T-helper 9 cell (primary cell): ENCODE results near the gene ARMC3.
"Not testable (repeated sequence)": the region's sequence is repeated elsewhere in the genome, so short reads cannot be mapped to it uniquely, and the experiment has no call there.

Experiments
- DNase-seq: peaks from one replicate; pipeline ENCODE4 v3.0.0-alpha.2; 2020

Gene ARMC3

DNA sequence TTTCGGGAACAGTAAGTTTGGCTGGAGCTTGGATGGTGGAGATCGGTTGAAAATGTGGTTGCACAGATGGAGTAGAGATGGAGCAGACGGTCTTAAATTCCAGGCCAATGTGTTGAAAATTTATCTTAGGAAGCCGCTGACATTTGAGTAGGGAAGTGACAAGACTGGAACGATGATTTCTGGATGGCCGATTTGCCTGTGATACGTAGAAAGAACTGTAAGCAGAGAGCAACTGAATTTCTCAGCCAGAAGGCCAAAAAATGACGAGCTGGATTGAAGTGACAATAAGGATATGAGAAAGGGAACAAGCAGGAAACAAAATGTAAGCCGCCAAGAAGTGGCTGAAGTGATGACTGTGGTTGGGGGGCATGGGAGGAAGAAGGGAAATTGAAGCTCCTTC, 687 bp upstream of the ARMC3 start:
- no peak for DNase-seq

DNA sequence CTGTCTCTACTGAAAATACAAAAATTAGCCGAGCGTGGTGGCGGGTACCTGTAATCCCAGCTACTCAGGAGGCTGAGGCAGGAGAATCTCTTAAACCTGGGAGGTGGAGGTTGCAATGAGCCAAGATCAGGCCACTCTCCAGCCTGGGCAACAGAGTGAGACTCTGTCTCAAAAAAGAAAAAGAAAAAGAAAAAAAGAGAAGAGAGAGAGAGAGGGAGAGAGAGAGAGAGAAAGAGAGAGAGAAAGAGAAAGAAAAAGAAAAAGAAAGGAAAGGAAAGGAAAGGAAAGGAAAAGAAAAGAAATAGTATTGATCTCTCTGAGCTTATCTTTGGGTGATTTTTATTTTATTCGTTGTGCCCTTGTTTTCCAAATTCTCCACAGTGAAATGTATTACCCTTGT, 1.2 kb downstream of the ARMC3 start:
- DNase-seq: not testable (repeated sequence)

DNA sequence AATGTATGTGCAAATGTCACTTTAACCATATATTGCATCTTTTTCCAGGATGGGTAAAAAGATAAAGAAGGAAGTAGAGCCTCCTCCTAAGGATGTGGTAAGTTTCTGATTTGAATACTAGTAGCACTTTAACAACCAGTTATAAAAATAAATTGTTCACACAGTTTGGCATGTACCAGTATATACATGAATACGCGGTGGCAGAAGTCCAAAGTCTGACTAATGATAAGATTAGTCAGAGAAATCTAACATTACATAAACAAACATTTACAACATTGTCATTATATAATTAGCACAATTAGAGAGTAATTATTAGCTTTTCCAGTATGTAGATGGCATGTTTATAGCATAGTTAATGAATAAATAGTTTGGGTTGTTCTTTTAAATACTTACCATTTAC, 4.1 kb downstream of the ARMC3 start:
- no peak for DNase-seq

DNA sequence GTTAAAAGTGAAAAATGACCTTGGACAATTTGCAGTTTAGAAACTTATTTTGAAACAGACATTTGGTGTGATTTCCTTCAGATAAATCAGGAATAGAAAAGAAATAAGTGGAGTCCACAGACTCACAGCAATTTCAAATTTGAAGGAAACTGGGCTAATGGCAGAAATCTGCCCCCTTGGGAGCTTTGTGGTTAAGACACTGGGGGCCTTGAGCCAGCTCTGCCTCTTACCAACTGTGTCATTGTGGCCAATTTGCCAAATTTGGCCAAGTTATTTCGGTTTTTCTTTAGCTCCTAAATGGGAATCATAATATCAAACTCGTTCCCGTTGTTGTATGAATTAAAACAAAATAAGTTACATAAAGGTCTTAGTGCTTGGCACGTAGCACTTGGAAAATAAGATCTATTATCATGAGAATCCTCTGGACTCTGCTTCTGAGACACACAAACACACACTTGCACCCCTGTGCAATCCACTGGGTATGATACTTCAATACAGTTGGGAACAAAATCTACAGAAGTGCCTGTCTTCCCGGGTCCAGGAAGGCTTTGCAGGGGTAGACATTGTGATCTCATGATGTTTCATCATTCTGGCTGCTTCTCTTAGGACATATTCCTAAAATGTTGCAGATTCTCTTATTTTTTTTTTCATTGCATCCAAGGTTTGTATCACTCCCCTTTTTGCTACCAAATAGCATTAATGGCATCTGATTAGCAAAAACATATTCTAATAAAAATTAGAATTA, 4.9 kb downstream of the ARMC3 start:
- DNase-seq: no peak

DNA sequence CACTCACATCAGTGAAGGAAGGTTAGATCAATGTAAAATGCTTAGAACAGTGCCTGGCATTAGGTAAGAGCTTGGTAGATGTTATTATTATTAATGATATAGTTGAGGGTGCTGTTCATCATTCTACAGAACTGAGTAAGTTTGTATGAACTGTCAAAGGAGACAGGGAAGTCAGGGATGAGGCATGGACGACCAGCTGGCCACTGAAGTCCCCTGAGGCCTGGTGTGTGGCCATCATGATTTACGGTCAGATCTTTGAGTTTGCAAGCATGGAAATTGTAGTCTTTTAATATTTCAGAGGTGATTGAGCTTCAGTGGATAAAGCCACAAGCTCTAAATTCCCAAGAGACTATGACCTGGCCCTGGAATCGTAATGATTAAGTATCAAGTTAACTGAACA, 6.9 kb downstream of the ARMC3 start:
- no peak for DNase-seq

DNA sequence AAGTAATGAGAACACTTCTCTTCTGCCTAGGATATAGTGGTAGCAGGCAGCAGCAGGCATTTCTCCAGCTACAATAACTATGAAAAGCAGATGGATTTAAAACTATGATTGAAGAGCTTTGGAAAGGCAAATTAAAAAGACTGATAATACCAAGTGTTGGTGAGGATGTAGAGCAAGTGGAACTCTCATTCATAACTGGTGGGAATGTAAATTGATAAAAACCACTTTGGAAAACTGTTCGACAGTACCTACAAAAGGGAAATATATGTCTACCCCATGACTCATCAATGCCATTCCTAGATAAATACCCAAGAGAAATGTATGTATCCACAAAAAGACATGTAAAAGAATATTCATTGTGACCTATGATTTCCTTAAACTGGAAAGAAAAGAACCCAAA, 14.6 kb downstream of the ARMC3 start:
- DNase-seq: no peak

DNA sequence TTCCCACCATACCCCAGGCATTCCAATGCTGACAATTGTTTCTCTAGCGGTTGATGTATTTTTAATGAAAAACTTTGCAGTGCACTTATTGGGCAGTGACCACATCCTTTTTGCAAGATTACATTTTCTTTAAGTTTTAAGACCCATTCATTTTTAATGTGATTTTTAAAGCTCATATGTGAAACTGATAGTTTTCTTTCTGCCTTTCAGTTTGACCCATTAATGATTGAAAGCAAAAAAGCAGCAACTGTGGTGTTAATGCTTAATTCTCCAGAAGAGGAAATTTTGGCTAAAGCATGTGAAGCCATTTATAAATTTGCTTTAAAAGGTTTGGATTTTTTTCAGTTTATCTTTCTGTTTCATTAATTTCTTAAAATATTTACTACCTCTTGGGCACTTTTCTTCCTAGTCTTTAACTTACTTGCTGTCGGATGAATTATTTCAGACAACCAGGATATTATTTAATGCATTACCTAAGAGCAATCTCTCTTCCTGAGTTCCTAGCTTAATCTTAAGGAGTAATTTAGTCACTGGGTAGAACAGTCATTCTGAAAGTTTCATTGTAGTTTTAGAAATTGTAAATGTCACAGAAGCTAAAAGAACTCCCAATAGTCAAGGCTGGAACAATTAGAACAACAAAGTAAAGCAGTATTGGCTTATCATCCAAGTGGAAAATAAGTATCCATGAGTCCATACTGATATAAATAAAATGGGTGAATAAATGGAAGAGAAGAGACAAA, 18.3 kb downstream of the ARMC3 start:
- no peak for DNase-seq

DNA sequence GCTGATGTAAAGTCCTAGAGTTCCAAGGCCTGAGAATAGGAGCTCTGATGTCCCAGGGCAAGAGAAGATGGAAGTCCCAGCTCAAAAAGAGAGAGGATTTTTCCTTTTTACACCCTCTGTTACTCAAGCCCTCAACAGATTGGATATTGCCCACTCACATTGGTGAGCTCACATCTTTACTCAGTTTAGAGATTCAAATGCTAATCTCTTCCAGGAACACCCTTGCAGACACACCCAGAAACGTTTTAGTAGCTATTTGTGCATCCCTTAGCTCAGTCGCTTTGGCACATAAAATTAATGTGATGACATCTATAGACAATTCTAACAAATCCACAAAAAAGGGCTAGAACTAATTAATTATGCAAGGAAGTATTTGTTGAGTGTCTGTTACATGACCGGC, 27.1 kb downstream of the ARMC3 start:
- DNase-seq: no peak

DNA sequence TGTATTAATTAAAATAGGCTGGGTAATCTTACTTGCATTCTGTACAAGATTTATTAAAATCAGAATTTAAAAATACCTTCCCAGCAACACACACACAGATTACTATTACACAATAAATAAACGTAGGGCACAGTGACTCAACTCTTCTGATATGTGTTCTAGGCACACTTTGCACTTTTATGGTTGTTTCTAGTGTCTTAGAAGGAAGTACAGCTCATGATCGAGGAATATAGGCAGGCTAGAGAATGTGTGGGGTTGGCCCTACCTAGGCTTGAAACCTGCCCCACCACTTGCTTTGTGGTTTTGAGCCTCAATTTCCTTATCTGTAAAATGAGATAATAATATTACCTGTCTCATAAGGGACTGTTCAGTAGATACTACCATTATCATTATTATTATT, 30.5 kb downstream of the ARMC3 start:
- no peak for DNase-seq

DNA sequence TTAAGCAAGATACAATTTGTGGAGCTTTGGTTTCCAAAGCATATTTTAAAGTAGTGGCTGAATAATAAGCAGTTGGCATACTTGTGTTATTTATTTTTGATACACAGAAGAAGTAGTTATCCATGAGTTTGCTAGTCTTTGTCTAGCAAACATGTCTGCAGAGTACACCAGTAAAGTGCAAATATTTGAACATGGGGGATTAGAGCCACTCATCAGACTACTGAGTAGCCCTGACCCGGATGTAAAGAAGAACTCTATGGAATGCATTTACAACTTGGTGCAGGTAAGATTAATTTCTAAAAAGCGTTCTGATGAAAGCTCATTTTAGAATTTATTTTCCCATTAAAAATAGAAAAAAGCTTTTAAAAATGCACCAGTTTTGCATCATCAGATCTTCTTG, 31.4 kb downstream of the ARMC3 start:
- no peak for DNase-seq

DNA sequence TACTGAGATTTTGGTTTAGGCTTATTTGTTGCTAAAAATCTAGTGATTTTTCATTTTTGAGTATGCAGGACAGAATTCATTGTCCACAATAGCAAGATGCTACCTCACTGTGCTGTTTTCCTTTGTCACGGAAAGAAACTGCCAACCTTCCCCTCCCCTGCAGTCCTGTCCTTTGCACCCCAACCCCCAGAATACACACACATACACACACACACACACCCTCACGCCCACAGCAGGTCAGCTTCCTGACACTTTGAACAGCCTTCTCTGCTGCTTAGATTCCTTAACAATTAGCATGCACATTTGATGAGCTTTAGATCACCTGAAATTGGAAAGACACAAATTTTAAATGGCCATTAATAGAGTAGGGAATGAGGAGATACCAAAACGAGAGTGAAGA, 32.1 kb downstream of the ARMC3 start:
- DNase-seq: no peak

DNA sequence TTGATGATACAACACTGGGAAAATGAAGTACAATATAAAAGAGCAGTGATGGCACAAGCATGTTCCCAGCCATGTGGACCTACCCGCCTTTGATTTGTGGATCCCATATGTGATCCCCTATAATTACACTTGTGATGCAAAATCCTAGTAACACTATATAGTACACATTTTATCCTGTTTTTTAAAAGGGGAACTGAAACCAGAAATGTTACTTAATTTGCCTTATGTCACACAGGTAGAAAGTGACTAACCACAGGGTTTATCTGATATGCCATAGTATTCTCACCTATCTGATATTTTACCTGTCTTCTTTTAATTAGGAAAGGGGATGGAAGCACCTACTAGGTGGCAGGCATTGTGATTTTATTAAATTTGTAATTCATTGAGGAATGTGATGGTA, 35.0 kb downstream of the ARMC3 start:
- DNase-seq: no peak

DNA sequence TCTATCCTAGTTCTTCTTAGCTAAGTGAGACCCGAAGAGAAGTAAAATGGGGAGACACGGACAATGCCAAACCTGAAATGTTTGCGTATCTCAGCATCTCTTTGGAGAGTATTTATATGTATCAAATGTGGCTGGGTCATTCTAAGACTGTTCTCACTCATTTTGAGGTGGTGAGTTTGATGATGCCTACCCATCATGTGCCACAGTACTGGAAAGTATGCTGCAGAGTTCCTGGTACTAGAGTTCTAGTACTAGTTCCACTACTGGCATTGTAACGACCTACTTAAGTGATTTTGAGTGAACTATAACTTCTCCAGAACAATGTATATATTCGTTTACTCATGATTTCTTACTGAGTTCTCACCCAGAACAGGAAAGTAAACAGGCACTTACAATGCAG, 41.9 kb downstream of the ARMC3 start:
- DNase-seq: no peak

DNA sequence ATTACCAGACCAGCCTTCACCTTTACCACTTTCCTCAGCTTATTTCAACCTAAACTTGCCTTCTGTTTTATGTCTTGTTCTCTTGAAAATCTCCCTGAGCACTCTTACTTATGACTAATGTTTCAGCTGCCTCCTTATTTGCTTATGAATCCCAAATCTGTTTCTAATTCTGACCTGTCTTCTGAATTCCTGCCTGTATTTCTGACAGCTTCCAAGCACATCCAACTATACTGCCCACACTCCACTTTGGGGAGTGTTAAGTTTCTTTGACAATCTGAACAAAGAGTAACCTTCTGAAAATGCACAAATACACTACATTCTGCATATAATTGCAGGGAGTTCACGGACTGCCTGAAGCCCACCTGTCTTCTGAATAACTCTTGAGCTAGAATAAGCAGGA, 48.7 kb downstream of the ARMC3 start:
- DNase-seq: no peak

DNA sequence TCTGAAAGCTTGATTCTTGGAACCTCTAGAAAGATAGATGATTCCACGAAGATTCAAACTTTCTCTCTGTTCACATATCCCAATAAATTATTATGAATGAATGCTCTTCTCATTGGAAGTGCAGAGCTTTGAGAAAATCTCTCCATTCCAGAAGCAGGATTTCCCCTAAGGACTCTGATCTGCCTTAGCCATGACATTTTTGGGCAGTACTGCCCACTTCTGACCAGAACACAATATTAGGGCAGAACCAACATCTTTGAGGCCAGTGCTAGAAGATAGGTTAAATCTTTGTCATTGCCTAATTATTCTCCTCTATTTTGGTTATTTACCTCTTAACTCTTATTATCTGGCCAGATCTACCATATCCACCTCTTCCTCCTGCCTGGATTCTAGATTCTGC, 49.9 kb downstream of the ARMC3 start:
- DNase-seq: no peak

DNA sequence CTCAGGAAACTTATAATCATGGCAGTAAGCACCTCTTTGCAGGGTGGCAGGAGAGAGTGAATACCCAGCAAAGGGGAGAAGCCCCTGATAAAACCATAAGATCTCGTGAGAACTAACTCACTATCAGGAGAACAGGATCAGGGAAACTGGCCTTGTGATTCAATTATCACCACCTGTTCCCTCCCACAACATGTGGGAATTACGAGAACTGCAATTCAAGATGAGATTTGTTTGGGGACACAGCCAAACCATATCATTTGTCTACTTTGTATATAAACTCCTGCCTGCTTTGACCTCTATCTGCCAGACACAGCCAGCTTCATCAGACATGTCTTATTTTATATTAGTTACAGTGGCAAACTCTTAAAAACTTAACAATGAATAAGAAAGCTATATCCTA, 50.4 kb downstream of the ARMC3 start:
- no peak for DNase-seq

DNA sequence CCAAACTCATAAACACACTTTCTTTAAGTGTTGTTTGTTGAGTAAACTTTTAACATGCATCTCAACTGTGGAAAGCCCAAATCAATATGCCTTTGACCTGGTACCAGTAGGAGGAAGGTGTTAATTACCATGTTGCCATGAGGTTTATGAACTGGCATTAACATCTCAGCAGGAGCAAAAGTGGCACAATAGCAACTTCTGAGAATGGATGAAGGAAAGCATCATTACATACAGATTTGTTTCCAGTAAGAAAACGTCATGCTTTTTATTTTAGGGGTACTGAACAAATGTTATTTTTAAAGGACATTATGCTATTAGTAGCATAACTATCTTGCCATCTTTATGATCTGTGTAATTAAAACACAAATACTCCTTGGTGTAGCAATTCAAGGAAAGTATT, 51.1 kb downstream of the ARMC3 start:
- DNase-seq: no peak

DNA sequence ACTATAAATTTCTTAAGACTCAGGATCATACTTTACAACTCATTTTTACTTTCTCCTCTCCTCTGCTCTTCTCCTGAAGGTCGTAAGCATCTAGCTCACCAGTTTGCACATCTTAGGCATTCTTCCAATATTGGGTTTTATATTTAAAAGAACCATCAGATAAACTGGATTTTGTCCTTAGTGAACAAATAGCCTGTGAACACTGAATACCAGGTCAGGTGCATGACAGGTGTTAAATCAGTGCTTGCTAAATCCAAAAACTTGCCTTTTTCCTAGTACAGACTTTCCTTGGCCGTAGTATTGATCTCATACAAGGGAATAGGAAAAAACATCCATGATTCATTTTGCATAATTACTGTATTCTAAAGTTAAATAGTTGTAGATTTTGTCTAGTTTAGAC, 53.0 kb downstream of the ARMC3 start:
- no peak for DNase-seq

DNA sequence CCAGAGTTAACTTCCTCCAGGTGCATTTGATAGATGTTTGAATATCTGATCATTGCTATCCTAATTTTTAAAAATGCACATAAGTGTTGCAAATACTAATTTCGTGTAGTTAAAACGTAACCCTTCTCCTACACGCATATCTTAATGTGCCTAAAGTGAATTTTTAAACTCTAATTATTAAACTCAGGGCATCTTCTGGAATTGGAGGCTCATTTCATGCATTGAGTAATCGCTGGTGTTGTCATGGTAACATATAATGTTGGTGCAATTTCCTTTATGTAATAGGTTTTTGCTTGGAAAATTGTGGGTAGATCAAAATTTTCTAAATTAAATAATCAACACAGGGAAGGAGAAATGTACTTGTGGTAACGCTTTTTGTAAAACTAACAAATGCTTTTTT, 56.2 kb downstream of the ARMC3 start:
- DNase-seq: no peak

DNA sequence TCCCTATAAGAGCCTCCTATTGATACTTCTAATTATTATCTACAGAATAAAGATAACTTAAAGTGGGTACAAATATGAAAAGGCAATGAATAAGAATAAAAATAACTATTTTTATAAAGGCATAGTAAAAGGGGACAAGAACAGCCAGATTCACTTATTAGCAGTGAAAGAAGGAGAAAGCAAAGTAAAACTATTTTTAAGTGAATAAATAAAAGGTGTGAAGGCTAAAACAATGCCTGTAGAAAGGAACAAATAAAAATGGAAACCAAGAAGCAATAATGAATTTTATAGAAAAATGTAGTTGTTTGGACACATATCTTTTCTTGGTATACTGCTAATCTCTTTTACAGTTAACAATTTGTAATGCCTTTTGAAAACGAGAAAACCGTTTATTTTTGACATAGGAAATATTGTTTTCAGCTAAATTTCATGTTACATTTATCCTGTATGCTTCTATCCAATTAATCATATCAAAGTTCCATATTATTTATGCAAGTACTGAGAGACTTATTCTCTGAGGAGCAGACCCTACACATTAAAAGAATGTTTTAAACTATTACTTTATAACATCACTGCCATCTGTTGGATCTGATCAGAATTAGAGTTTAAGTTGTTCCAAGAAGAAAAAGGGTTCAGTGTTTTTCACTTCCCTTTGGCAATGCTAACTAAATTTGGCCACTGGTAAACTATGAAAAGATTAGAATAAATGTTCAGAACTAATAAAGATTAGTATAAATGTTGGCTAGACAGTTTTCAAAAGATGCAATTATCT, 59.1 kb downstream of the ARMC3 start:
- DNase-seq: no peak

DNA sequence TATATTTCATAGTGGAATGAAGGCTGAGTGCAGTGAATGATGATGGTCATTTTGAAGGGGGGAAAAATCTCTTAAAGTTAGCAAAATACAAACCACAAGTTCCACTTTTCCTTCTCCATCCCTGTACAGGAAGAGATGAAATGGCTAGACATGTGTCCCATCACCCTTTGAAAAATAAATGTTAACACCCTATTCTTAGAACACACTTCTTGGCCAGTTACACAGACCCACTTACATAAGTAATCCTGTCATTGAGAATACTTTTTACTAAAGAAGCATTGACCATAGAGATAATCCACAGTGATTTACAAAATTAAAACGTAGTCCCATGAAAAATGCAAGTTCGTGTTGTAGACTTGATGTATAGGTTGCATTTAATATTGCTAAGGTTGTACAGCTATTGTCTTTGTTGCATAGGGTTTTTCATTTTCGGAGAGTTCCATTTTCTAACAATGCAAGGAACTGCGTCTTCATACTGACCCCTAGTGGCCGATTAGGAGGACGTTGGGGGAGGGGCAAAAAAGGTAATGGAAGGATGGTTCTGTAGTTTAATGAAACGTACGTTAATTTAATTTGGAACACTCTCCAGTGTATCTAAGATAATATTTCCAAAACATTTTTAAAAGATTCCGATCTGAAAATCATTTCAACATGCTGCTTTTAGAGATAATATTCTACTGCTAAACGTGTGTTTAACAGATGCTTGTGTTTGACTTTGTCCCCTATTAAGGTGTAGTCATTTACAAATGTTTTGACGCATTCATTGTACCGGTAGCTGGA, 60.9 kb downstream of the ARMC3 start:
- peak; percentile 58 for DNase-seq

DNA sequence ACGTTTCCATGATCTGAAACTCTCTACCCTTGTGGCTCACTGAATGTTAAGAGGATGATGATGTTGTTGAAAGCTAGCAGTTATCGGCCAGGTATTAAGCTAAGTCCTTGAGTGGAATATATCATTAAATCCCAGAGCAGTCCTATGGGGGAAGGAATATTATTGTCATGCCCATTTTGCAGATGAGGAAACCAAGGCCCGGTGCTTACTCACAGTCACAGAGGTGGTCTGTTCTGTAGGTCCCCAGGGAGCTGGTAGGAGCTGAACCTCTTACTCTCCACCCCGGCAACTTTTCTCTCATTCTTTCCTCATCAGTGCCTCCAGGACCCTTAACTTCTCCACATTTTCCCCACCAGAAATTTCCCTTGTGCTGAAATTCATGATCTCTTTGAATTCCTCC, 62.6 kb downstream of the ARMC3 start:
- no peak for DNase-seq

DNA sequence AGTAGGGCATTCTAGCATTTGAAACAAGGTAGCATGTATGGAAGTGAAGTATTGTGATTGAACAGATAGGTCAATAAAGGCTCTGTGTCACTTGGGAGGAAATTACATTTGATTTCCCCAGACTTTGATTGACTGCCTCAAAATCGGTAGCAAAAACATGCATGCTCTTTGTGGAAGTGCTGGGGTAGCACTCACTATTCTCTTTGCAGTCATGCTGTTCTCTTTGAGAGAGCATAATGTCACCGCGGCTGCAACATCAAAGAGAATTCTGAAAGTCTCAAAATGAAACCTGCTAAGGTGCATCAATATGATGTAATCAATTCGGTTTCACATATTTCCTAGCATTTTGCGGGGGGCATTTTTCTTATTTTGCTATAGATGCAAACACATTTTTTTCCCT, 64.2 kb downstream of the ARMC3 start:
- no peak for DNase-seq
